Measurements from ENCODE around the gene LHPP. TPM values are rescaled to one million over a fixed set of nuclear protein-coding genes. Genes with fewer than 3 reads are reported as not detected.
"Not testable (repeated sequence)": the region's sequence is repeated elsewhere in the genome, so short reads cannot be mapped to it uniquely, and the experiment has no call there.

LHPP gene
- total RNA-seq, 1 donor from 2014 or later, result 8.6 TPM

DNA sequence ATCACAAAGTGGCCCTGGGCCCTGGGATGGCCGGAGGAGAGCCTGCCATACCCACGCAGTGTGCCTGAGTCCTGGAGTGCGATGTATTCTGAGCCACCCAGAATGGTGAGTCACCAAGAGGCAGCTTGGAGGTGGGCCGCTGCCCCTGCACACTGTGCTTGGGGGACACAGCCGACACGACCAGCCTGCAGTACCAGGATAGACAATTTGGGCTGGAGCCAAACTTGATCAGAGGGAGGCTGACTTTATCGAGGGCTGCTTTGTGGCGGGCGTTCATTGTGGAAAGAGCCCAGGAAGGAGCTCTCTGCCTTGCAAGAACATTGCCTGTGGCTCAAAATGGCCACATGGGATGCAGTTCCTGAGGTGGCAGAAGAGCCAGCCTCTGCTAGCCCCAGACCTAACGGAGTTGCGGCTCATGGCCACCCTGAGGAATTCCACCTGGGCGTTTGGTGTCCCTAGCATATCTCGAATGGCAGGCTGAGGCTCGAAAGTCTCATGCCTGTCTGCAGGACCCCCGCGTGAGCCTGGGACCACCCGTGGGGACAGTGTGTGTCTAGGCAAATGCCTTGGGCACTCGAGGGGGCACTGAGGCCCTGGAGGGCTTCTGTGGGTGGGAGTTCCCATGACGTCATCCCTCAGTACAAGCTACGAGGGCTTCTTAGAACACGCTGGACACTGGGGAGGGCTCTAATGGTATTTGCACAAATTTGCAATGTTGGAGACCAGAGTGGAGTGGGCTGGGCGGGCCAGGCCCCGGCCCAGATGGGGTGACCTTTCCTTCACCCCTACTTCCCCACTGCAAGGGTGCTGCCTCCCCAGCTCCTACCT, 79.7 kb downstream of the LHPP start:
- H3K4me1 Mint-ChIP-seq, result peaks cover 2% of the 10 kb centered on the region
- no peak overlapping the region for H3K4me3 Mint-ChIP-seq
- H3K27ac Mint-ChIP-seq, result no peak overlapping the region
- H3K27me3 Mint-ChIP-seq, result peaks cover 5% of the 10 kb centered on the region
- intact Hi-C loops (cut with micrococcal nuclease), result no loop called here
- H3K9me3 Mint-ChIP-seq, result no peaks in the 10 kb centered on the region
- no peak for DNase-seq
- H3K36me3 Mint-ChIP-seq (ENCODE audit: low read depth), result no peaks in the 10 kb centered on the region

- Mint-ChIP-seq H3K9me3 (no peaks in the 10 kb centered on the region), H3K27me3 (peaks cover 5% of the 10 kb centered on the region), H3K36me3 (ENCODE audit: low read depth) (no peaks in the 10 kb centered on the region), H3K27ac (no peak overlapping the region), H3K4me3 (no peak overlapping the region), H3K4me1 (peaks cover 2% of the 10 kb centered on the region)
- intact Hi-C loops (cut with micrococcal nuclease), result no loop called here
- DNase-seq, result no peak
Measured at GRCh38 chr10:124542336-124542735, 80.7 kb downstream of the LHPP start.

- Mint-ChIP-seq H3K4me3 (no peak overlapping the region), H3K4me1 (peaks cover 2% of the 10 kb centered on the region), H3K36me3 (ENCODE audit: low read depth) (no peaks in the 10 kb centered on the region), H3K9me3 (no peaks in the 10 kb centered on the region), H3K27ac (no peak overlapping the region), H3K27me3 (peaks cover 5% of the 10 kb centered on the region)
- DNase-seq, result no peak
- intact Hi-C loops (cut with micrococcal nuclease), result no loop called here
Measured at GRCh38 chr10:124543146-124543545, 81.5 kb downstream of the LHPP start.

GRCh38 chr10:124543971-124544370, 82.3 kb downstream of the LHPP start:
- Mint-ChIP-seq H3K27me3 (peaks cover 5% of the 10 kb centered on the region), H3K27ac (no peak overlapping the region), H3K4me1 (peaks cover 2% of the 10 kb centered on the region), H3K9me3 (no peaks in the 10 kb centered on the region), H3K4me3 (no peak overlapping the region), H3K36me3 (ENCODE audit: low read depth) (no peaks in the 10 kb centered on the region)
- intact Hi-C loops (cut with micrococcal nuclease), result no loop called here
- no peak for DNase-seq

GRCh38 chr10:124544711-124545110, 83.1 kb downstream of the LHPP start:
- H3K9me3 Mint-ChIP-seq, result no peaks in the 10 kb centered on the region
- H3K27me3 Mint-ChIP-seq, result peaks cover 5% of the 10 kb centered on the region
- intact Hi-C loops (cut with micrococcal nuclease), result no loop called here
- no peak overlapping the region for H3K27ac Mint-ChIP-seq
- no peak overlapping the region for H3K4me3 Mint-ChIP-seq
- peaks cover 2% of the 10 kb centered on the region for H3K4me1 Mint-ChIP-seq
- no peaks in the 10 kb centered on the region for H3K36me3 Mint-ChIP-seq (ENCODE audit: low read depth)
- no peak for DNase-seq

DNA sequence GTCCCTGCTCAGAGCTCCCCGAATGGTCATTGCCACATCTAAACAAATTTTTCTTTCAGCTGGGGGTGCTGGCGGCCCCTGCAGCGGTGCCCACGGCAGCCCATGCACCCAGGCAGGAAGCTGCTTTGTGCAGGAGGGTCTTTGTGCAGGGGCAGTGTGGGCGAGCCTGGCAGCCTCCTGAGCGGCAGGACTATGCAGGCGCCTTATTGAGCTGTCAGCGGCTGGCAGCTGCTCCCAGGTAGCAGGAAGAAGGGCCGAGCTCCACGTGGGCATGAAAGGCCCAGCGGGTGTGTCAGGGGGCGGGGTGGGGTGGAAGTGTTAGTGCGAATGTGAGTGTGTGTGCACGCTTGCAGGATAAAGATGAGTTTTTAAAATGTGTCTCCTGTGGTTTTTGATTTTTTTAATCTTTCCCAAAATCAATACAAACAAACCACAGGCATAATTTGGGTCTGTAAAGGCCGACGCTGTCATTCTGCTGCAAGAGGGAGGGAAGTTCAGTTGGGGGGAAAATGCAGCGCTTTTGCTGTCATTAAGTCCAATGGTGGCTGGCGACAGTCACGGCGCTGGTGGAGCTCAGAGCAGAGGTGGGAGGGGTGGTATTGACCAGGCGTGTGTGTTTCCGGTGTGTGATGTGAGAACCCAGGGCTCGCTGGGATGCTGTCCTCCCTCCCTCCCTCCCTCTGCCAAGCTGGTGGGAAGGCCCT, 83.9 kb downstream of the LHPP start:
- DNase-seq, result no peak
- Mint-ChIP-seq H3K27ac (no peak overlapping the region), H3K36me3 (ENCODE audit: low read depth) (no peaks in the 10 kb centered on the region), H3K4me3 (no peak overlapping the region), H3K9me3 (no peaks in the 10 kb centered on the region), H3K27me3 (peaks cover 5% of the 10 kb centered on the region), H3K4me1 (peaks cover 2% of the 10 kb centered on the region)
- intact Hi-C loops (cut with micrococcal nuclease), result no loop called here

DNA sequence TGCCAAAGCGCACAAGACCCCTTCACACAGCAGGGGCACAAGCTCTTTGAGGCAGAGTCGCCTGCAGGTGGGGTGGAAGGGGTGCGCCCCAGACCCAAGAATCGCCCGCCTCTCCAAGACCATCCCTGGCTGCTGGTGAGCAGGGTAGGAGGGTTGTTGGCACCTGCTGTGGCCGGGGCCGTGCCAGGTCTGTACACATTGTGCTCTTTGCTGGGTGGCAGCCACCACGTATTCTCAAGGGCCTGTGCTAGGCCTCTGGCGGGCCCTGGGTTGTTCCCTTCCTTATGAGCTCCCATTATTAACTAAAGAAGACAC, 84.4 kb downstream of the LHPP start:
- Mint-ChIP-seq H3K4me3 (no peak overlapping the region), H3K36me3 (ENCODE audit: low read depth) (no peaks in the 10 kb centered on the region), H3K4me1 (peaks cover 2% of the 10 kb centered on the region), H3K27ac (no peak overlapping the region), H3K27me3 (peaks cover 5% of the 10 kb centered on the region), H3K9me3 (no peaks in the 10 kb centered on the region)
- intact Hi-C loops (cut with micrococcal nuclease), result no loop called here
- no peak for DNase-seq

DNA sequence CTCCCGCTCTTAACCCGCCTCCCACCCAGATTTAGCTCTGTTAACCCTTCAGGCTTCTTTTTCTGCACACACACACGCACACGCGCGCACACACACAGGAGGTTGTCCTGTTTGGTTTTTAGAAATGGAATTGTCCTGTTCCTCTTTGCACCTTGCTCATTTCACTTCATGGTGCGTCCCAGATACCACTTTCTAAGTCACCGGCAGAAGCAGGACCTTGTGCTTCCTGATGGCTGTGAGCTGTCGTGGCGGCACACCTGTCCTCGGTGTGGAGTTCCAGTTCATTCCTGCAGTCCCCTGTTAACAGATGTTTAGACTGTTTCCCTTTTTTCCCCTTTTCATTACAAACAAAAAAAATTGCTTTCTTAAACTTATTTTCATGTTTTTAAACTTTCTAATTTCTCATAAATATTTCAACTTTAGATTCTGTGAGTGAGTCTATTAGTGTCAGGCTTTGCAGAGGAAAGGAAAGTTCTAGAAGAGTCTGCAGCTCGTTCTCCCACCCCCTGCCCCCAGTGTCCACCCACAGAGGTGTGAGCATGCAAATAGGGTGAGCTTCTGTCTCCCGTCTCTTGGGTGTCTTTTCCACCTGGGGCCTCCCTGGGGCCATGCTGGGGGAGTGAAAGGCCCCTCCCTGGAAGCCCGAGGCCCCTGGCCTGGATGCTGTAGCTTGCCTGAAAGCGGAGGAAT, 85.5 kb downstream of the LHPP start:
- Mint-ChIP-seq H3K27ac (no peak overlapping the region), H3K4me1 (peaks cover 2% of the 10 kb centered on the region), H3K27me3 (peaks cover 5% of the 10 kb centered on the region), H3K36me3 (ENCODE audit: low read depth) (no peaks in the 10 kb centered on the region), H3K4me3 (no peak overlapping the region), H3K9me3 (no peaks in the 10 kb centered on the region)
- DNase-seq, result no peak
- intact Hi-C loops (cut with micrococcal nuclease), result no loop called here

DNA sequence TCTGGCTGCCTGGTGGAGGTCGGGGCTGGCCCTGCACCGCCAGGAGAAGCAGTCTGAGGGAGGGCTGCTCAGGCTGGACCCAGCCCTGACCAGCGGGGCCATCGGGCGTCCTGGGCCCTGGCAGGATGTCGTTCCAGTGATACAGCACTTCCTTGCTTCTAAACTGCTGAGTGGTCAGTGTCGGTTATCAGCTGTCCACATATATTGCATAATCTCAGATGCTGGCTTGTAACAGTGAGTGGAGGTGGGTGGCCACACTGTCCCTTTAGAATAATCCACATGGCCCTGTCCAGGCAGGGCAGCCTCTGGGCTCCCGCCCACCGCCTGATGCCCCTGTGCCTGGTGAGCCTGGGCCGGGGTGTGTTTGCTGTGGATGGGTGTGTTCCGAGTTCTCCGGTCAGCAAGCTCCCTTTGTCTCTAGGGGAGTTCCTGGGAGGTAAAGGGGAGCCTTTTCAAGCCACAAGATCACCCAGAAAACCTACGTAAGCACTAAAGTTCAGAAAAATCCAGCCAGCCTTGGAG, 86.1 kb downstream of the LHPP start:
- H3K4me1 Mint-ChIP-seq, result peaks cover 2% of the 10 kb centered on the region
- no peak for DNase-seq
- no peak overlapping the region for H3K27ac Mint-ChIP-seq
- no peaks in the 10 kb centered on the region for H3K36me3 Mint-ChIP-seq (ENCODE audit: low read depth)
- intact Hi-C loops (cut with micrococcal nuclease), result no loop called here
- no peak overlapping the region for H3K4me3 Mint-ChIP-seq
- H3K9me3 Mint-ChIP-seq, result no peaks in the 10 kb centered on the region
- H3K27me3 Mint-ChIP-seq, result peaks cover 5% of the 10 kb centered on the region

- H3K36me3 Mint-ChIP-seq (ENCODE audit: low read depth); H3K27ac Mint-ChIP-seq; H3K9me3 Mint-ChIP-seq; intact Hi-C loops (cut with micrococcal nuclease); DNase-seq; H3K4me3 Mint-ChIP-seq; H3K27me3 Mint-ChIP-seq; H3K4me1 Mint-ChIP-seq: not testable (repeated sequence)
Measured at GRCh38 chr10:124549171-124549570, 87.5 kb downstream of the LHPP start.

DNA sequence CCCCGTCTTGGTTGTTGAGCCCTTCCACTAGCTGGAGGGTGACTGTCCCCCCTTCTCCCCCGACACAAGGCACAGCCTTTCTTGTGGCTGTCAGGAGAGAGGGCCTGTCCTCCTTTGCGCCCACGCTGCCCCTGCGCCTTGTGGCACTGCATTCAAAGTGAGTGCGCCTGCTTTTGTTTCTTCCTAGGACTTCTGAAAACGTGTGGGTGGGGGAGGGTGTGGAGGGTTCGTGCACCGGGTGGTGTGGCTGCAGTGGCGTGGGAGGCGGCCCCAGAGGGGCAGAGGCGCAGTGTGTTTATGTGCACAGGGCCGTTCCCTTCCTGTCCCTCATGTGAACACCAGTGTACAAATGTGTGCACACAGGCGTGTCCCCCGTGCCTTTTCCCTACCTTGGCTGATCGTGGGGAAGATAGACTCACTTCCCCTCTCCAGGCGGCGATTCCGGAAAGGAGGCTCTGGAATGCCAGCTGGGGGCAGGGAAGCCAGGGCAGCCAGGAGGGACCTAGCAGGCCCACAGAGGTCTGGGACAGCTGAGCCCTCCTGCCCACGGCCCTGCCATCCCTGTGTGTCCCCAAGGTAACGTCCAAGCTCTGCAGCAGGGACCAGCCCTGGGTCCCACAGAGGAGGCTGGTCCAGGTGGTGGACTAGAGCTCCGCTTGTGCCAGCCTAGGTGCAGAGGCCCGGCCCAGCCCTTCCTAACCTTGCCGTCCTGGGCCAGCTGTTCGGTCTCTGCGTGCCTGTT, 88.8 kb downstream of the LHPP start:
- H3K27ac Mint-ChIP-seq, result no peak overlapping the region
- no peak for DNase-seq
- no peaks in the 10 kb centered on the region for H3K36me3 Mint-ChIP-seq (ENCODE audit: low read depth)
- H3K9me3 Mint-ChIP-seq, result no peaks in the 10 kb centered on the region
- peaks cover 2% of the 10 kb centered on the region for H3K4me1 Mint-ChIP-seq
- intact Hi-C loops (cut with micrococcal nuclease), result no loop called here
- H3K4me3 Mint-ChIP-seq, result no peak overlapping the region
- peaks cover 3% of the 10 kb centered on the region for H3K27me3 Mint-ChIP-seq

DNA sequence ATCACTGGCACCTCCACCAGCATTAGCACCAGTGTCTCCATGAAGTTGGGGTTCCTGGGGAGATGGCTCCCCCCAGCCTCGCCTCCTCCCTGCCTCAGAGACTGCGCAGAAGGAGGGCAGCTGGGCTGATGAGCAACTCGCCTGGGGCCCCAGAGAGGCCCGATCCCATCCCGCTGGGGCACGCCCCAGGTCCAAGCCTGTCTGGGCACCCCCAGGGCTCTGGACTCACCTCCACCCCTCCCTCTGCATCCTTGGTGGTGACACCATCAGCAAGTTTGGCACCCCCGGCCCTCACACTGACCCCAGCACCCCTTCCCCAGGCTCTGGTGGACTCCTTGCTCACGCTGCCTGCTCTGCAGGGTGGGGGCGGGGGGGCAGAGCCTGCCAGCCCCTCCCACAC, 89.5 kb downstream of the LHPP start:
- no peak overlapping the region for H3K27ac Mint-ChIP-seq
- no peaks in the 10 kb centered on the region for H3K9me3 Mint-ChIP-seq
- H3K27me3 Mint-ChIP-seq, result no peaks in the 10 kb centered on the region
- no peaks in the 10 kb centered on the region for H3K36me3 Mint-ChIP-seq (ENCODE audit: low read depth)
- H3K4me1 Mint-ChIP-seq, result no peaks in the 10 kb centered on the region
- intact Hi-C loops (cut with micrococcal nuclease), result no loop called here
- no peak overlapping the region for H3K4me3 Mint-ChIP-seq
- no peak for DNase-seq

DNA sequence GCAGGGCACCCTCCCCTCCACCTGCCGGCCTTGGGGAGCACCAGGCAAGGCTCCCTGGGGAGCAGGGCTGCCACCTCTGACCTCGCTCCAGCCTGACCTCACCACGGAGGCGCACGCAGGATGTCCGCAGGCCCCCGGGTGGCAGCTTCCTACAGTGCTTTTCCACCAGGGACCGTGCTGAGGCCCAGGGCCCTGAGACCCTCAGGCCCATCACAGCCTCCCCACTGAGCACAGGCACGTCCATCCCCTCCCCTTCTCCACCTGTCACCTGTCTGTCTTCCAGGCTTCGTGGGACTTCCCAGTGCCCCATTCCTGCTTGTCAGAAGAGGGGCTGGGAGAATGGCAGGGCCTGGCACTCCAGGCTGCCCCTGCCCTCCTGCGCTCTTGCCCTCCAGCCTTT, 90.1 kb downstream of the LHPP start:
- no peaks in the 10 kb centered on the region for H3K9me3 Mint-ChIP-seq
- H3K27ac Mint-ChIP-seq, result no peak overlapping the region
- H3K36me3 Mint-ChIP-seq (ENCODE audit: low read depth), result no peaks in the 10 kb centered on the region
- no peaks in the 10 kb centered on the region for H3K4me1 Mint-ChIP-seq
- intact Hi-C loops (cut with micrococcal nuclease), result no loop called here
- H3K27me3 Mint-ChIP-seq, result no peaks in the 10 kb centered on the region
- no peak overlapping the region for H3K4me3 Mint-ChIP-seq
- DNase-seq, result no peak

Measured in activated CD4-positive, alpha-beta T cell treated with anti-CD3 and anti-CD28 coated beads, Interleukin-2, amount 10 ng/mL, durations not matched to agents 24 days and 14 days (primary cell).